B cell (primary cell): ENCODE results near the gene SUMO3.

Experiments
- CTCF ChIP-seq: fragments of 200-600 bp; IDR thresholded peaks from one replicate; pipeline ENCODE4 v1.8.0; 2022; ENCODE audit warnings: antibody characterized with exemption, mild to moderate bottlenecking
- EZH2 ChIP-seq: IDR thresholded peaks from 2 replicates; pipeline ENCODE4 v1.6.1; 2012; ENCODE audit warnings: borderline replicate concordance, low read depth, mild to moderate bottlenecking, moderate library complexity, low read length; ENCODE audit not compliant: insufficient read depth, poor library complexity, severe bottlenecking

GRCh38 chr21:44817914-44818639, at the start of gene SUMO3:
- TF ChIP-seq CTCF = no peak
- no peak for TF ChIP-seq EZH2
